GM23338 (cell line): Measurements from ENCODE around the gene SLC25A29. TPM values are rescaled to one million over a fixed set of nuclear protein-coding genes. Genes with fewer than 3 reads are reported as not detected.

Source experiments
- ATAC-seq: fragments of 200-7000 bp; cut with Tn5 transposase; 3 replicates; pipeline ENCODE4 v1.9.1; 2020
- DNase-seq: peaks from one replicate; pipeline ENCODE4 v3.0.0-alpha.2; 2015; ENCODE audit warnings: low spot score
- H2AFZ ChIP-seq: fragments of 200-600 bp; sonication (generic); 2 replicates; pipeline ENCODE4 v1.8.0; 2016; ENCODE audit warnings: antibody characterized with exemption, mild to moderate bottlenecking, moderate library complexity
- H3F3A ChIP-seq: fragments of 200-600 bp; sonication (generic); replicated peaks from 2 replicates; pipeline ENCODE4 v1.8.0; 2017; ENCODE audit warnings: antibody characterized with exemption, mixed run types, low read depth
- H3K27ac ChIP-seq: fragments of 200-600 bp; sonication (generic); 2 replicates; pipeline ENCODE4 v1.6.1; 2016; ENCODE audit warnings: low read depth
- H3K27me3 ChIP-seq: fragments of 200-600 bp; sonication (generic); 2 replicates; pipeline ENCODE4 v1.8.0; 2016; ENCODE audit warnings: mild to moderate bottlenecking, mixed run types, moderate library complexity; ENCODE audit not compliant: insufficient read depth
- H3K36me3 ChIP-seq: fragments of 200-600 bp; sonication (generic); 2 replicates; pipeline ENCODE4 v1.8.0; 2016; ENCODE audit warnings: mild to moderate bottlenecking; ENCODE audit not compliant: insufficient read depth
- H3K4me1 ChIP-seq: fragments of 200-600 bp; sonication (generic); 2 replicates; pipeline ENCODE4 v1.8.0; 2016; ENCODE audit warnings: mild to moderate bottlenecking, moderate library complexity; ENCODE audit not compliant: insufficient read depth
- H3K4me2 ChIP-seq: fragments of 200-600 bp; sonication (generic); 2 replicates; pipeline ENCODE4 v1.7.1; 2017; ENCODE audit warnings: mixed run types
- H3K4me3 ChIP-seq: fragments of 200-600 bp; sonication (generic); 2 replicates; pipeline ENCODE4 v1.6.1; 2016; ENCODE audit warnings: mixed run types
- H3K79me2 ChIP-seq: fragments of 200-600 bp; sonication (generic); replicated peaks from 2 replicates; pipeline ENCODE4 v1.8.0; 2017; ENCODE audit warnings: mild to moderate bottlenecking; ENCODE audit not compliant: insufficient read depth
- H3K9me2 ChIP-seq: fragments of 200-600 bp; sonication (generic); 2 replicates; pipeline ENCODE4 v1.8.0; 2017; ENCODE audit not compliant: insufficient read depth
- H4K20me1 ChIP-seq: fragments of 200-600 bp; sonication (generic); replicated peaks from 2 replicates; pipeline ENCODE4 v1.8.0; 2017; ENCODE audit warnings: mild to moderate bottlenecking; ENCODE audit not compliant: insufficient read depth
- H3K27ac Mint-ChIP-seq: 2 replicates; pipeline ENCODE4 v1.8.0; 2020; ENCODE audit warnings: inconsistent platforms, mild to moderate bottlenecking, moderate library complexity, mixed read lengths
- H3K27me3 Mint-ChIP-seq: 3 replicates; pipeline ENCODE4 v1.8.0; 2022; ENCODE audit warnings: low read depth, mild to moderate bottlenecking, moderate library complexity, mixed read lengths, inconsistent platforms; ENCODE audit not compliant: insufficient read depth, poor library complexity
- H3K36me3 Mint-ChIP-seq: 3 replicates; pipeline ENCODE4 v1.8.0; 2021; ENCODE audit warnings: low read depth, mild to moderate bottlenecking, inconsistent platforms, moderate library complexity, mixed read lengths
- H3K4me1 Mint-ChIP-seq: 3 replicates; pipeline ENCODE4 v1.8.0; 2020; ENCODE audit warnings: mild to moderate bottlenecking, inconsistent platforms, mixed read lengths
- H3K4me3 Mint-ChIP-seq: 3 replicates; pipeline ENCODE4 v1.8.0; 2021; ENCODE audit warnings: moderate library complexity, mild to moderate bottlenecking, inconsistent platforms, mixed read lengths
- H3K9me3 Mint-ChIP-seq: 3 replicates; pipeline ENCODE4 v1.8.0; 2020; ENCODE audit warnings: moderate library complexity, mild to moderate bottlenecking, inconsistent platforms, mixed read lengths
- CREB1 ChIP-seq: fragments of 250-450 bp; sonication (Bioruptor Pico); IDR thresholded peaks from 2 replicates; pipeline ENCODE4 v1.5.0; 2020; ENCODE audit warnings: low read depth, mild to moderate bottlenecking, moderate library complexity
- EZH2 ChIP-seq: fragments of 200-600 bp; sonication (generic); IDR thresholded peaks from one replicate; pipeline ENCODE4 v1.8.0; 2017; ENCODE audit warnings: antibody characterized with exemption, mild to moderate bottlenecking, low read depth; ENCODE audit not compliant: unreplicated experiment
- EZH2phosphoT487 ChIP-seq: fragments of 200-600 bp; sonication (generic); IDR thresholded peaks from one replicate; pipeline ENCODE4 v1.8.1; 2018; ENCODE audit warnings: antibody characterized with exemption; ENCODE audit not compliant: unreplicated experiment
- JUNB ChIP-seq: IDR thresholded peaks from one replicate; pipeline ENCODE4 v1.6.1; 2016; ENCODE audit warnings: antibody characterized with exemption; ENCODE audit not compliant: unreplicated experiment
- NANOG ChIP-seq: IDR thresholded peaks from 2 replicates; pipeline ENCODE4 v1.6.1; 2016; ENCODE audit warnings: antibody characterized with exemption, borderline replicate concordance
- POLR2AphosphoS5 ChIP-seq: IDR thresholded peaks from 2 replicates; pipeline ENCODE4 v1.6.1; 2016; ENCODE audit warnings: antibody characterized with exemption, low read depth
- STAT1 ChIP-seq: IDR thresholded peaks from one replicate; pipeline ENCODE4 v1.6.1; 2016; ENCODE audit warnings: antibody characterized with exemption; ENCODE audit not compliant: unreplicated experiment
- ZNF114 ChIP-seq: fragments of 250-450 bp; sonication (Bioruptor Pico); IDR thresholded peaks from 2 replicates; pipeline ENCODE4 v1.5.0; 2020; ENCODE audit warnings: mild to moderate bottlenecking, moderate library complexity
- ZNF331 ChIP-seq: fragments of 250-450 bp; sonication (Bioruptor Pico); IDR thresholded peaks from 2 replicates; pipeline ENCODE4 v1.5.0; 2020; ENCODE audit warnings: low read depth, mild to moderate bottlenecking, moderate library complexity
- polyA plus RNA-seq: library from polyadenylated mRNA; unstranded; fragments of >200 nt; fragmentation: Nextera tagmentation; extraction: Ambion mirVana; gene quantifications from 2 replicates; pipeline ENCODE4 v1.2.1, GENCODE V29; 2016
- total RNA-seq: library from RNA; depleted of rRNA; stranded (reverse); fragments of >200 nt; shearing (Covaris generic); gene quantifications from 2 replicates; pipeline ENCODE4 v1.2.3, GENCODE V29; 2014
- TF ChIP-seq, protein P1 (sequence below): IDR thresholded peaks from one replicate; pipeline ENCODE4 v1.6.1; 2018; ENCODE audit warnings: antibody characterized with exemption; ENCODE audit not compliant: unreplicated experiment
- TF ChIP-seq, protein P2 (sequence below): fragments of 250-450 bp; sonication (Bioruptor Pico); IDR thresholded peaks from 2 replicates; pipeline ENCODE4 v1.5.0; 2020; ENCODE audit warnings: mild to moderate bottlenecking, moderate library complexity
- TF ChIP-seq, protein P3 (sequence below): IDR thresholded peaks from 2 replicates; pipeline ENCODE4 v1.6.1; 2016; ENCODE audit warnings: antibody characterized with exemption
- TF ChIP-seq, protein P4 (sequence below), 2 experiments: fragments of 200-600 bp in 1 of 2; sonication (generic) in 1 of 2; conservative IDR thresholded peaks; 2 replicates each; pipeline versions ENCODE4 v1.5.1 to v1.6.1; 2016 to 2017; ENCODE audit warnings: antibody characterized with exemption in 2 of 2, low read depth in 2 of 2, mild to moderate bottlenecking in 2 of 2, moderate library complexity in 1 of 2

SLC25A29 gene
- total and polyA plus RNA-seq, 2 experiments from 2014 or later = 65.6 to 206 TPM

- Histone ChIP-seq H3K36me3 (no peaks in the 10 kb centered on the region; the same call in 1 of the 2 replicates), H2AFZ (no peak overlapping the region), H3K79me2 (no peaks in the 10 kb centered on the region), H3K27me3 (no peaks in the 10 kb centered on the region), H3F3A (peaks cover 14% of the 10 kb centered on the region; the same call in 1 of the 2 replicates), H3K4me1 (0 out of 2 replicates have a peak, but pooled peaks cover 3% of the 10 kb centered on the region), H3K4me3 (no peak overlapping the region), H3K4me2 (no peak overlapping the region), H3K9me2 (no peaks in the 10 kb centered on the region), H4K20me1 (peaks cover 20% of the 10 kb centered on the region), H3K27ac (no peak overlapping the region)
- no peaks in the 10 kb centered on the region for H3K9me3 Mint-ChIP-seq
- TF ChIP-seq JUNB (no peak), ZNF114 (no peak), EZH2phosphoT487 (no peak), EZH2 (no peak), NANOG (no peak), CREB1 (CRISPR knock-in tag) (no peak), ZNF331 (CRISPR knock-in tag) (no peak), STAT1 (no peak), POLR2AphosphoS5 (no peak)
- TF ChIP-seq, protein P1, sequence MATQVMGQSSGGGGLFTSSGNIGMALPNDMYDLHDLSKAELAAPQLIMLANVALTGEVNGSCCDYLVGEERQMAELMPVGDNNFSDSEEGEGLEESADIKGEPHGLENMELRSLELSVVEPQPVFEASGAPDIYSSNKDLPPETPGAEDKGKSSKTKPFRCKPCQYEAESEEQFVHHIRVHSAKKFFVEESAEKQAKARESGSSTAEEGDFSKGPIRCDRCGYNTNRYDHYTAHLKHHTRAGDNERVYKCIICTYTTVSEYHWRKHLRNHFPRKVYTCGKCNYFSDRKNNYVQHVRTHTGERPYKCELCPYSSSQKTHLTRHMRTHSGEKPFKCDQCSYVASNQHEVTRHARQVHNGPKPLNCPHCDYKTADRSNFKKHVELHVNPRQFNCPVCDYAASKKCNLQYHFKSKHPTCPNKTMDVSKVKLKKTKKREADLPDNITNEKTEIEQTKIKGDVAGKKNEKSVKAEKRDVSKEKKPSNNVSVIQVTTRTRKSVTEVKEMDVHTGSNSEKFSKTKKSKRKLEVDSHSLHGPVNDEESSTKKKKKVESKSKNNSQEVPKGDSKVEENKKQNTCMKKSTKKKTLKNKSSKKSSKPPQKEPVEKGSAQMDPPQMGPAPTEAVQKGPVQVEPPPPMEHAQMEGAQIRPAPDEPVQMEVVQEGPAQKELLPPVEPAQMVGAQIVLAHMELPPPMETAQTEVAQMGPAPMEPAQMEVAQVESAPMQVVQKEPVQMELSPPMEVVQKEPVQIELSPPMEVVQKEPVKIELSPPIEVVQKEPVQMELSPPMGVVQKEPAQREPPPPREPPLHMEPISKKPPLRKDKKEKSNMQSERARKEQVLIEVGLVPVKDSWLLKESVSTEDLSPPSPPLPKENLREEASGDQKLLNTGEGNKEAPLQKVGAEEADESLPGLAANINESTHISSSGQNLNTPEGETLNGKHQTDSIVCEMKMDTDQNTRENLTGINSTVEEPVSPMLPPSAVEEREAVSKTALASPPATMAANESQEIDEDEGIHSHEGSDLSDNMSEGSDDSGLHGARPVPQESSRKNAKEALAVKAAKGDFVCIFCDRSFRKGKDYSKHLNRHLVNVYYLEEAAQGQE = no peak
- TF ChIP-seq, protein P2, sequence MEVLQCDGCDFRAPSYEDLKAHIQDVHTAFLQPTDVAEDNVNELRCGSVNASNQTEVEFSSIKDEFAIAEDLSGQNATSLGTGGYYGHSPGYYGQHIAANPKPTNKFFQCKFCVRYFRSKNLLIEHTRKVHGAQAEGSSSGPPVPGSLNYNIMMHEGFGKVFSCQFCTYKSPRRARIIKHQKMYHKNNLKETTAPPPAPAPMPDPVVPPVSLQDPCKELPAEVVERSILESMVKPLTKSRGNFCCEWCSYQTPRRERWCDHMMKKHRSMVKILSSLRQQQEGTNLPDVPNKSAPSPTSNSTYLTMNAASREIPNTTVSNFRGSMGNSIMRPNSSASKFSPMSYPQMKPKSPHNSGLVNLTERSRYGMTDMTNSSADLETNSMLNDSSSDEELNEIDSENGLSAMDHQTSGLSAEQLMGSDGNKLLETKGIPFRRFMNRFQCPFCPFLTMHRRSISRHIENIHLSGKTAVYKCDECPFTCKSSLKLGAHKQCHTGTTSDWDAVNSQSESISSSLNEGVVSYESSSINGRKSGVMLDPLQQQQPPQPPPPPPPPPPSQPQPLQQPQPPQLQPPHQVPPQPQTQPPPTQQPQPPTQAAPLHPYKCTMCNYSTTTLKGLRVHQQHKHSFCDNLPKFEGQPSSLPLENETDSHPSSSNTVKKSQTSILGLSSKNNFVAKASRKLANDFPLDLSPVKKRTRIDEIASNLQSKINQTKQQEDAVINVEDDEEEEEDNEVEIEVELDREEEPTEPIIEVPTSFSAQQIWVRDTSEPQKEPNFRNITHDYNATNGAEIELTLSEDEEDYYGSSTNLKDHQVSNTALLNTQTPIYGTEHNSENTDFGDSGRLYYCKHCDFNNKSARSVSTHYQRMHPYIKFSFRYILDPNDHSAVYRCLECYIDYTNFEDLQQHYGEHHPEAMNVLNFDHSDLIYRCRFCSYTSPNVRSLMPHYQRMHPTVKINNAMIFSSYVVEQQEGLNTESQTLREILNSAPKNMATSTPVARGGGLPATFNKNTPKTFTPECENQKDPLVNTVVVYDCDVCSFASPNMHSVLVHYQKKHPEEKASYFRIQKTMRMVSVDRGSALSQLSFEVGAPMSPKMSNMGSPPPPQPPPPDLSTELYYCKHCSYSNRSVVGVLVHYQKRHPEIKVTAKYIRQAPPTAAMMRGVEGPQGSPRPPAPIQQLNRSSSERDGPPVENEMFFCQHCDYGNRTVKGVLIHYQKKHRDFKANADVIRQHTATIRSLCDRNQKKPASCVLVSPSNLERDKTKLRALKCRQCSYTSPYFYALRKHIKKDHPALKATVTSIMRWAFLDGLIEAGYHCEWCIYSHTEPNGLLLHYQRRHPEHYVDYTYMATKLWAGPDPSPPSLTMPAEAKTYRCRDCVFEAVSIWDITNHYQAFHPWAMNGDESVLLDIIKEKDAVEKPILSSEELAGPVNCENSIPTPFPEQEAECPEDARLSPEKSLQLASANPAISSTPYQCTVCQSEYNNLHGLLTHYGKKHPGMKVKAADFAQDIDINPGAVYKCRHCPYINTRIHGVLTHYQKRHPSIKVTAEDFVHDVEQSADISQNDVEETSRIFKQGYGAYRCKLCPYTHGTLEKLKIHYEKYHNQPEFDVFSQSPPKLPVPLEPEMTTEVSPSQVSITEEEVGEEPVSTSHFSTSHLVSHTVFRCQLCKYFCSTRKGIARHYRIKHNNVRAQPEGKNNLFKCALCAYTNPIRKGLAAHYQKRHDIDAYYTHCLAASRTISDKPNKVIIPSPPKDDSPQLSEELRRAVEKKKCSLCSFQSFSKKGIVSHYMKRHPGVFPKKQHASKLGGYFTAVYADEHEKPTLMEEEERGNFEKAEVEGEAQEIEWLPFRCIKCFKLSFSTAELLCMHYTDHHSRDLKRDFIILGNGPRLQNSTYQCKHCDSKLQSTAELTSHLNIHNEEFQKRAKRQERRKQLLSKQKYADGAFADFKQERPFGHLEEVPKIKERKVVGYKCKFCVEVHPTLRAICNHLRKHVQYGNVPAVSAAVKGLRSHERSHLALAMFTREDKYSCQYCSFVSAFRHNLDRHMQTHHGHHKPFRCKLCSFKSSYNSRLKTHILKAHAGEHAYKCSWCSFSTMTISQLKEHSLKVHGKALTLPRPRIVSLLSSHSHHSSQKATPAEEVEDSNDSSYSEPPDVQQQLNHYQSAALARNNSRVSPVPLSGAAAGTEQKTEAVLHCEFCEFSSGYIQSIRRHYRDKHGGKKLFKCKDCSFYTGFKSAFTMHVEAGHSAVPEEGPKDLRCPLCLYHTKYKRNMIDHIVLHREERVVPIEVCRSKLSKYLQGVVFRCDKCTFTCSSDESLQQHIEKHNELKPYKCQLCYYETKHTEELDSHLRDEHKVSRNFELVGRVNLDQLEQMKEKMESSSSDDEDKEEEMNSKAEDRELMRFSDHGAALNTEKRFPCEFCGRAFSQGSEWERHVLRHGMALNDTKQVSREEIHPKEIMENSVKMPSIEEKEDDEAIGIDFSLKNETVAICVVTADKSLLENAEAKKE (CRISPR knock-in tag) = no peak
- TF ChIP-seq, protein P3, sequence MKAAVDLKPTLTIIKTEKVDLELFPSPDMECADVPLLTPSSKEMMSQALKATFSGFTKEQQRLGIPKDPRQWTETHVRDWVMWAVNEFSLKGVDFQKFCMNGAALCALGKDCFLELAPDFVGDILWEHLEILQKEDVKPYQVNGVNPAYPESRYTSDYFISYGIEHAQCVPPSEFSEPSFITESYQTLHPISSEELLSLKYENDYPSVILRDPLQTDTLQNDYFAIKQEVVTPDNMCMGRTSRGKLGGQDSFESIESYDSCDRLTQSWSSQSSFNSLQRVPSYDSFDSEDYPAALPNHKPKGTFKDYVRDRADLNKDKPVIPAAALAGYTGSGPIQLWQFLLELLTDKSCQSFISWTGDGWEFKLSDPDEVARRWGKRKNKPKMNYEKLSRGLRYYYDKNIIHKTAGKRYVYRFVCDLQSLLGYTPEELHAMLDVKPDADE = no peak
- TF ChIP-seq, protein P4, sequence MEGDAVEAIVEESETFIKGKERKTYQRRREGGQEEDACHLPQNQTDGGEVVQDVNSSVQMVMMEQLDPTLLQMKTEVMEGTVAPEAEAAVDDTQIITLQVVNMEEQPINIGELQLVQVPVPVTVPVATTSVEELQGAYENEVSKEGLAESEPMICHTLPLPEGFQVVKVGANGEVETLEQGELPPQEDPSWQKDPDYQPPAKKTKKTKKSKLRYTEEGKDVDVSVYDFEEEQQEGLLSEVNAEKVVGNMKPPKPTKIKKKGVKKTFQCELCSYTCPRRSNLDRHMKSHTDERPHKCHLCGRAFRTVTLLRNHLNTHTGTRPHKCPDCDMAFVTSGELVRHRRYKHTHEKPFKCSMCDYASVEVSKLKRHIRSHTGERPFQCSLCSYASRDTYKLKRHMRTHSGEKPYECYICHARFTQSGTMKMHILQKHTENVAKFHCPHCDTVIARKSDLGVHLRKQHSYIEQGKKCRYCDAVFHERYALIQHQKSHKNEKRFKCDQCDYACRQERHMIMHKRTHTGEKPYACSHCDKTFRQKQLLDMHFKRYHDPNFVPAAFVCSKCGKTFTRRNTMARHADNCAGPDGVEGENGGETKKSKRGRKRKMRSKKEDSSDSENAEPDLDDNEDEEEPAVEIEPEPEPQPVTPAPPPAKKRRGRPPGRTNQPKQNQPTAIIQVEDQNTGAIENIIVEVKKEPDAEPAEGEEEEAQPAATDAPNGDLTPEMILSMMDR (conservative IDR thresholded peaks at IDR 0.05; ENCODE audit: low read depth in 2 of 2) = no peak
- peaks cover 35% of the 10 kb centered on the region; the same call in 2 of the 3 replicates for H3K36me3 Mint-ChIP-seq
- H3K4me1 Mint-ChIP-seq = peaks cover 31% of the 10 kb centered on the region
- DNase-seq (no peak), ATAC-seq (no peak)
- H3K27ac Mint-ChIP-seq = no peak overlapping the region
- peaks cover 6% of the 10 kb centered on the region for H3K27me3 Mint-ChIP-seq
- no peak overlapping the region for H3K4me3 Mint-ChIP-seq
These were observed 14.8 kb downstream of the SLC25A29 start for GRCh38 chr14:100291305-100292075.
